HL-60 (cell line): ENCODE data around the gene NTRK2.

Experiments used
- DNase-seq, 2 experiments: peaks; one replicate each; pipeline ENCODE4 v3.0.0-alpha.2; 2010 to 2020; ENCODE audit warnings: low read depth in 1 of 2, low spot score in 1 of 2
- H3K27ac ChIP-seq: fragments of 250-450 bp; sonication (Bioruptor Pico); replicated peaks from 2 replicates; pipeline ENCODE4 v1.5.1; 2020; ENCODE audit warnings: mild to moderate bottlenecking, moderate library complexity
- H3K27me3 ChIP-seq: fragments of 250-450 bp; sonication (Bioruptor Pico); 2 replicates; pipeline ENCODE4 v1.5.1; 2021; ENCODE audit warnings: mild to moderate bottlenecking, moderate library complexity; ENCODE audit not compliant: insufficient read depth, poor library complexity, severe bottlenecking
- H3K4me3 ChIP-seq: replicated peaks from 2 replicates; pipeline ENCODE4 v1.5.1; 2011; ENCODE audit warnings: mild to moderate bottlenecking, control low read depth, low read length; ENCODE audit not compliant: insufficient read depth
- CTCF ChIP-seq: IDR thresholded peaks from one replicate; pipeline ENCODE4 v1.5.1; 2011; ENCODE audit warnings: low read length, control low read depth, inconsistent platforms; ENCODE audit not compliant: insufficient read depth
- GABPA ChIP-seq: IDR thresholded peaks from 2 replicates; pipeline ENCODE4 v1.6.1; 2012; ENCODE audit warnings: low read depth
- POLR2AphosphoS5 ChIP-seq: IDR thresholded peaks from 2 replicates; pipeline ENCODE4 v1.6.1; 2012; ENCODE audit warnings: low read depth
- SPI1 ChIP-seq: IDR thresholded peaks from 2 replicates; pipeline ENCODE4 v1.6.1; 2012; ENCODE audit warnings: low read depth, mild to moderate bottlenecking, borderline replicate concordance
- TF ChIP-seq, protein P1 (sequence below): IDR thresholded peaks from 2 replicates; pipeline ENCODE4 v1.6.1; 2012; ENCODE audit warnings: low read depth; ENCODE audit not compliant: insufficient replicate concordance

Gene NTRK2

DNA sequence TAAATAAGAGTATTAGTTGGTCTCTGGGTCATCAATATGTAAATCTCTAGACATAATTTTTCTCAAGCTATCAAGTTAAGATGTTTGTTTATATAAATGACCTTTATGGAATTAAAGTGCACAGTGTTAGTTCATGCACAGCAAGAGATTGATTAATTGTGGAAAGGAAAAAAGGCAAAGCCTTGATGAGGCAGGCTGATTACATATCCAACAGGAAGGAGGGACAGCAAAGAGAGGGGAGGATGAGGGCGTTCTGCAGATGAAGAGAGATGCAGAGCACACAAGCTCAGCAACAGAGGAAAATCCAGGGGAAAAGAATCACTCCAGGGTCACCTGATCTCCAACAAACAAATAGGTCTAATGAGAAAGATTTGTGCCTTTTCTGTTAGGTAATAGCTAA is 16.5 kb downstream of the NTRK2 start:
- no peak overlapping the region for H3K4me3 ChIP-seq
- no peak overlapping the region for H3K27ac ChIP-seq
- no peaks in the 10 kb centered on the region for H3K27me3 ChIP-seq
- no peak for DNase-seq
- TF ChIP-seq SPI1 = no peak
- no peak for TF ChIP-seq GABPA
- no peak for TF ChIP-seq CTCF
- TF ChIP-seq, protein P1, sequence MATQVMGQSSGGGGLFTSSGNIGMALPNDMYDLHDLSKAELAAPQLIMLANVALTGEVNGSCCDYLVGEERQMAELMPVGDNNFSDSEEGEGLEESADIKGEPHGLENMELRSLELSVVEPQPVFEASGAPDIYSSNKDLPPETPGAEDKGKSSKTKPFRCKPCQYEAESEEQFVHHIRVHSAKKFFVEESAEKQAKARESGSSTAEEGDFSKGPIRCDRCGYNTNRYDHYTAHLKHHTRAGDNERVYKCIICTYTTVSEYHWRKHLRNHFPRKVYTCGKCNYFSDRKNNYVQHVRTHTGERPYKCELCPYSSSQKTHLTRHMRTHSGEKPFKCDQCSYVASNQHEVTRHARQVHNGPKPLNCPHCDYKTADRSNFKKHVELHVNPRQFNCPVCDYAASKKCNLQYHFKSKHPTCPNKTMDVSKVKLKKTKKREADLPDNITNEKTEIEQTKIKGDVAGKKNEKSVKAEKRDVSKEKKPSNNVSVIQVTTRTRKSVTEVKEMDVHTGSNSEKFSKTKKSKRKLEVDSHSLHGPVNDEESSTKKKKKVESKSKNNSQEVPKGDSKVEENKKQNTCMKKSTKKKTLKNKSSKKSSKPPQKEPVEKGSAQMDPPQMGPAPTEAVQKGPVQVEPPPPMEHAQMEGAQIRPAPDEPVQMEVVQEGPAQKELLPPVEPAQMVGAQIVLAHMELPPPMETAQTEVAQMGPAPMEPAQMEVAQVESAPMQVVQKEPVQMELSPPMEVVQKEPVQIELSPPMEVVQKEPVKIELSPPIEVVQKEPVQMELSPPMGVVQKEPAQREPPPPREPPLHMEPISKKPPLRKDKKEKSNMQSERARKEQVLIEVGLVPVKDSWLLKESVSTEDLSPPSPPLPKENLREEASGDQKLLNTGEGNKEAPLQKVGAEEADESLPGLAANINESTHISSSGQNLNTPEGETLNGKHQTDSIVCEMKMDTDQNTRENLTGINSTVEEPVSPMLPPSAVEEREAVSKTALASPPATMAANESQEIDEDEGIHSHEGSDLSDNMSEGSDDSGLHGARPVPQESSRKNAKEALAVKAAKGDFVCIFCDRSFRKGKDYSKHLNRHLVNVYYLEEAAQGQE = no peak
- no peak for TF ChIP-seq POLR2AphosphoS5

- no peaks in the 10 kb centered on the region for H3K27me3 ChIP-seq
- TF ChIP-seq SPI1 = no peak
- TF ChIP-seq POLR2AphosphoS5 = no peak
- no peak for TF ChIP-seq GABPA
- TF ChIP-seq, protein P1 = no peak
- no peak for TF ChIP-seq CTCF
- H3K27ac ChIP-seq = no peak overlapping the region
These were observed 19.4 kb downstream of the NTRK2 start for GRCh38 chr9:84688956-84689355.

GRCh38 chr9:84691634-84692033 is 22.1 kb downstream of the NTRK2 start:
- Histone ChIP-seq H3K4me3 (no peak overlapping the region), H3K27ac (no peak overlapping the region), H3K27me3 (no peaks in the 10 kb centered on the region)
- TF ChIP-seq SPI1 = no peak
- TF ChIP-seq, protein P1 = no peak
- no peak for TF ChIP-seq GABPA
- no peak for TF ChIP-seq CTCF
- TF ChIP-seq POLR2AphosphoS5 = no peak
- DNase-seq = no peak

More at GRCh38 chr9:84688956-84689355, 19.4 kb downstream of the NTRK2 start:
- no peak for DNase-seq
- no peak overlapping the region for H3K4me3 ChIP-seq
